22Rv1 (cell line): ENCODE measurements around the gene NLGN3.

ENCODE experiments used
- CTCF ChIP-seq: fragments of 450-650 bp; IDR thresholded peaks from 2 replicates; pipeline ENCODE4 v1.5.1; 2017; ENCODE audit warnings: mild to moderate bottlenecking
- ZFX ChIP-seq: fragments of 450-650 bp; IDR thresholded peaks from 2 replicates; pipeline ENCODE4 v1.6.1; 2017; ENCODE audit warnings: antibody characterized with exemption, borderline replicate concordance

GRCh38 chrX:71173440-71173839, 28.8 kb downstream of the NLGN3 start:
- no peak for TF ChIP-seq CTCF
- TF ChIP-seq ZFX = no peak
